ENCODE results near the gene GPS2.
A peak's percentile ranks its signal among the peaks of the same experiment; 100 is the strongest.

GPS2 gene

DNA sequence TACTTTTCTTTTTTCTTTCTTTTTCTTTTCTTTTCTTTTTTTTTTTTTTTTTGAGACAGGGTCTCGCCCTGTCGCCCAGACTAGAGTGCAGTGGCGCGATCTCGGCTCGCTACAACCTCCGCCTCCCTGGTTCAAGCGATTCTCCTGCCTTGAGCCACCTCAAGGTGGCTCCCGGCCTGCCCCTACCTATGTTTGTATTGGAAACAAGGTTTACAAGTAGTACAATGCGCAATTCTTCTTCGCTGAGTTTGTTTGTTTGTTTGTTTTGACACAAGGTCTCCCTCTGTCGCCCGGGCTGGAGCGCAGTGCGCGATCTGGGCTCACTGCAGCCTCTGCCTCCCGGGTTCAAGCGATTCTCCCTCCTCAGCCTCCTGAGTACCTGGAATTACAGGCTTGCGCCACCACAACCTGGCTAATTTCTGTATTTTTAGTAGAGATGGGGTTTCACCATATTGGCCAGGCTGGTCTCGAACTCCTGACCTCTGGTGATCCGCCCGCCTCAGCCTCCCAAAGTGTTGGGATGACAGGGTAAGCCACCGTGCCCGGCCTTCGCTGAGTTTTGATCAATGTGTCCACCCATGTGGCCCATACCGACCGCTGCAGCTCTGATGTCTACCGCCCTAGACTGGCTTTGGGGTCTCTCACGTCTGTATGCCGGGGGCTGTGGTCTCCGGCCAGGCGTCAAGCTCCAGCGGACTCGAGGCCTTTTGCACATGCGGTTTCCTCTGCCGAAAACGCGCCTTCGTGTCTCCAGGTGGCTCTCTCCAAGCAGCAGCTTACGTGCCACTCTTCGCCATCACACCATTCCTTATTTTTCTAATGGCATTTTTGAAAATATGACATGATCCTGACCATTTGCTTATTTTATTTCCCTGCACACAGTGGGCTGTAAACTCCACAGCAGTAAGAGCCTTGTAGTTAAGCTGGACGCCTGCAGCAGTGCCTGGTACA lies 19.7 kb downstream of the GPS2 start:
- Histone ChIP-seq H4K20me1 (peaks cover 0 to 16% (median 0%) of the 10 kb centered on the region in 11 experiments; a peak in 3 of 22 replicates), H3K4me2 (peak overlapping the region; percentile 76 to 90 (median 82)), H3K4me1 (peaks cover 15 to 41% (median 37%) of the 10 kb centered on the region in 10 experiments), H3K36me3 (no peaks in the 10 kb centered on the region), H3K27me3 (peaks cover 51 to 69% (median 59%) of the 10 kb centered on the region in 11 experiments), H3K27ac (no peak overlapping the region), H3K4me3 (peak overlapping the region in 9 of 10 experiments; percentile 18 to 62 (median 43); a peak in 10 of 20 replicates), H3K9ac (peak overlapping the region in 3 of 11 experiments; percentile 34 to 59 (median 35); a peak in 4 of 22 replicates), H3K9me3 (replicated peaks in 1 of 11) (no peaks in the 10 kb centered on the region)
- no peak for TF ChIP-seq Cebpa-rat (IDR thresholded peaks at IDR 0.05)

- H3K27me3 ChIP-seq = peaks cover 51 to 75% (median 63%) of the 10 kb centered on the region in 11 experiments
- no peak within 1 kb of the TSS for H3K27ac ChIP-seq
- H3K4me3 ChIP-seq = peak within 1 kb of the TSS; percentile 18 to 62 (median 44); a peak in 14 of 20 replicates
- H3K4me2 ChIP-seq = peak within 1 kb of the TSS; percentile 76 to 90 (median 82)
- no peaks in the 10 kb centered on the region for H3K9me3 ChIP-seq (replicated peaks in 1 of 11)
- peak within 1 kb of the TSS in 2 of 11 experiments; percentile 42 to 59; a peak in 3 of 22 replicates for H3K9ac ChIP-seq
- H3K36me3 ChIP-seq = no peaks in the 10 kb centered on the region
- TF ChIP-seq Cebpa-rat (IDR thresholded peaks at IDR 0.05) = no peak
- H4K20me1 ChIP-seq = peaks cover 0 to 16% (median 0%) of the 10 kb centered on the region in 11 experiments; a peak in 3 of 22 replicates
- H3K4me1 ChIP-seq = peaks cover 15 to 41% (median 37%) of the 10 kb centered on the region in 10 experiments
These were observed 20.5 kb downstream of the GPS2 start, which contains the start of gene YBX2 for GRCh38 chr17:7294614-7295153. Gene YBX2 (minus strand): TSS chr17:7294639. CDS start chr17:7294500, 139 bp downstream.

DNA sequence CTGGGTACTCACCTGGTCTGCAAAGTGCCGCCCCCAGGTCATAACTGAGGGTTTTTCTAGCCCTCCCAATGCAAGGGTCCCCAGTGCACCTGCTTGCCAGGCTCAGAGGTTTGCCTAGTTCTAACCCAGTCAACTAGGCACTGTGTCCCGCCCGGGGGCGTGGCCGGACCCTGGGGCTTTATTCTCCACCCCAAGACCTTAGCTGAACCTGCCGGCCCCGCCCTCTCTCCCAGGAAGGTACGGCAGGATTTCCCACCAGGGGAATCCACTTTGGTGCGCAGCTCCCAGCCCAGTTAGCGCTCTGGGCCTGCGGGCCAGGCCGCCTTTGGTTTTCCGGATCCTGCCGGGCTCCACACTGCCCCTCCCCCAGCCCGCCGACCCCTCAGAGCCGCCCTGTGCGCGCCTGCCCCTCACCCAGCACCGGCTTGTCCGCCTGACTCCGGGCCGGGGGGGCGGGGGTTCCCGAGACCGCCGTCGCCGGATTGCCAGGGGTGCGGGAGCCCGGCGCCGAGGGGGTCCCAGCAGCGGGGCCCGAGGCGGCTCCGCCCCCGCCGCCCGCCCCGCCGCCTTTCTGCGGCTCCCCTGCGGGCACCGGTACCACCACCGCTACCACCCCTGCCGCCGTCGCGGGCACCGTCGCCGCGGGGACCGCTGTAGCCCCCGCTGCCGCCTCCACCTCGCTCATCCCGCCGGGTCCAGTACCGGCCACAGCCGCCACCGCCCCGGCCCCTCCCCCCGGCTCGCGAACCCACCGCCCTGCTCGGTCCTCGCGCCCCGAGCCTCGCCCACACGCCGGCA lies 21.1 kb downstream of the GPS2 start:
- H4K20me1 ChIP-seq = peaks cover 0 to 16% (median 0%) of the 10 kb centered on the region in 11 experiments; a peak in 3 of 22 replicates
- no peaks in the 10 kb centered on the region for H3K36me3 ChIP-seq
- peak overlapping the region in 9 of 11 experiments; percentile 76 to 90 (median 82); a peak in 14 of 22 replicates for H3K4me2 ChIP-seq
- H3K9ac ChIP-seq = no peak overlapping the region
- H3K27me3 ChIP-seq = peaks cover 51 to 75% (median 63%) of the 10 kb centered on the region in 11 experiments
- no peak overlapping the region; a peak in 1 of 20 replicates for H3K4me3 ChIP-seq
- H3K27ac ChIP-seq = no peak overlapping the region
- H3K4me1 ChIP-seq = peaks cover 15 to 41% (median 37%) of the 10 kb centered on the region in 10 experiments
- TF ChIP-seq Cebpa-rat (IDR thresholded peaks at IDR 0.05) = no peak
- no peaks in the 10 kb centered on the region for H3K9me3 ChIP-seq (replicated peaks in 1 of 11)

GRCh38 chr17:7293159-7293558 lies 22.0 kb downstream of the GPS2 start:
- H3K27me3 ChIP-seq = peaks cover 51 to 79% (median 63%) of the 10 kb centered on the region in 11 experiments
- H3K4me1 ChIP-seq = peaks cover 15 to 41% (median 37%) of the 10 kb centered on the region in 10 experiments
- H3K9me3 ChIP-seq (replicated peaks in 1 of 11) = no peaks in the 10 kb centered on the region
- no peak overlapping the region for H3K27ac ChIP-seq
- no peaks in the 10 kb centered on the region for H3K36me3 ChIP-seq
- H3K4me2 ChIP-seq = peak overlapping the region in 5 of 11 experiments; percentile 2 to 76 (median 14); a peak in 7 of 22 replicates
- H3K9ac ChIP-seq = no peak overlapping the region
- no peak overlapping the region for H3K4me3 ChIP-seq
- TF ChIP-seq Cebpa-rat (IDR thresholded peaks at IDR 0.05) = no peak
- peaks cover 0 to 16% (median 0%) of the 10 kb centered on the region in 11 experiments; a peak in 3 of 22 replicates for H4K20me1 ChIP-seq

GRCh38 chr17:7292729-7293128 lies 22.4 kb downstream of the GPS2 start:
- Histone ChIP-seq H4K20me1 (peaks cover 0 to 16% (median 0%) of the 10 kb centered on the region in 11 experiments; a peak in 3 of 22 replicates), H3K4me2 (peak overlapping the region in 5 of 11 experiments; percentile 2 to 76 (median 14); a peak in 8 of 22 replicates), H3K27me3 (peaks cover 51 to 83% (median 63%) of the 10 kb centered on the region in 11 experiments), H3K27ac (no peak overlapping the region), H3K4me3 (no peak overlapping the region), H3K36me3 (no peaks in the 10 kb centered on the region), H3K9me3 (replicated peaks in 1 of 11) (no peaks in the 10 kb centered on the region), H3K4me1 (peaks cover 15 to 41% (median 37%) of the 10 kb centered on the region in 10 experiments), H3K9ac (no peak overlapping the region)
- TF ChIP-seq Cebpa-rat (IDR thresholded peaks at IDR 0.05) = no peak

- Histone ChIP-seq H3K27me3 (peaks cover 51 to 81% (median 64%) of the 10 kb centered on the region in 11 experiments), H3K9me3 (replicated peaks in 1 of 11) (no peaks in the 10 kb centered on the region), H3K4me2 (0 out of 22 replicates have a peak overlapping the region, but pooled peaks of 1 of the 11 experiments have one; percentile 2), H3K4me3 (no peak overlapping the region), H4K20me1 (peaks cover 0 to 16% (median 0%) of the 10 kb centered on the region in 11 experiments; a peak in 3 of 22 replicates), H3K4me1 (peaks cover 15 to 41% (median 37%) of the 10 kb centered on the region in 10 experiments), H3K36me3 (no peaks in the 10 kb centered on the region), H3K9ac (no peak overlapping the region), H3K27ac (no peak overlapping the region)
- no peak for TF ChIP-seq Cebpa-rat (IDR thresholded peaks at IDR 0.05)
These were observed 23.0 kb downstream of the GPS2 start for GRCh38 chr17:7292194-7292593.

GRCh38 chr17:7290685-7291084 lies 24.5 kb downstream of the GPS2 start:
- TF ChIP-seq Cebpa-rat (IDR thresholded peaks at IDR 0.05) = no peak
- Histone ChIP-seq H3K36me3 (no peaks in the 10 kb centered on the region), H3K9ac (no peak overlapping the region), H3K4me1 (peaks cover 4 to 39% (median 36%) of the 10 kb centered on the region in 10 experiments; a peak in 19 of 20 replicates), H4K20me1 (peaks cover 0 to 13% (median 0%) of the 10 kb centered on the region in 11 experiments; a peak in 3 of 22 replicates), H3K9me3 (replicated peaks in 1 of 11) (no peaks in the 10 kb centered on the region), H3K4me3 (no peak overlapping the region), H3K27ac (no peak overlapping the region), H3K27me3 (peaks cover 44 to 66% (median 52%) of the 10 kb centered on the region in 11 experiments), H3K4me2 (no peak overlapping the region)

DNA sequence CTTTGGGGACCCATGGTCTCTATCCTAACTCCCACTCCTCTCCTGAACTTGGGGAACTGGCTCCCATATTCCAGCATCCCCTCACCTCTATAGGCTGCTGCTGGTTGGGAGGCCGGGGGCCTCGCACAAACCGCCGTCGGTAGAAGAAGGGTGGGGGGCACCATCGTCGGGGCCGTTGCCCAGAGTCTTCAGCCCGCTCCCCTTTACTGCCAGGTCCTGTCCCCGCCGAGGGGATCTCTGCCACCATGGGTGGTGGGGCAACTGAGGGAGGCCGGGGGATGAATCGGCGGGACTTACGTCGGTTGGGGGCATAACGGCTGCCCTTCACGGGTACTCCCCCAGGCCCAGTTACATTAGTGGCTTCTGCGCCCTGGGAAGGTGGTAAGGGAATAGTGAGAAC lies 25.0 kb downstream of the GPS2 start:
- Histone ChIP-seq H3K9ac (no peak overlapping the region), H3K4me1 (peaks cover 4 to 33% (median 30%) of the 10 kb centered on the region in 10 experiments; a peak in 19 of 20 replicates), H4K20me1 (peaks cover 0 to 11% (median 0%) of the 10 kb centered on the region in 11 experiments; a peak in 3 of 22 replicates), H3K4me3 (no peak overlapping the region), H3K27ac (no peak overlapping the region), H3K4me2 (no peak overlapping the region), H3K9me3 (replicated peaks in 1 of 11) (no peaks in the 10 kb centered on the region), H3K36me3 (no peaks in the 10 kb centered on the region), H3K27me3 (peaks cover 39 to 61% (median 47%) of the 10 kb centered on the region in 11 experiments)
- TF ChIP-seq Cebpa-rat (IDR thresholded peaks at IDR 0.05) = no peak

All from BLaER1 treated with 17β-estradiol and CSF1 and Interleukin-3, amounts not matched to agents 10 nM and 100 nM (cell line).